HEK293 (cell line): ENCODE data around the gene KHDRBS2.

Experiments
- CTCF ChIA-PET: fragments of 350-600 bp; formaldehyde crosslinking; extraction: SDS; loops from one replicate; lab custom pipeline; 2021; ENCODE audit warnings: antibody characterized with exemption; lab: Yijun Ruan, JAX
- POLR2A ChIA-PET: fragments of 300-600 bp; formaldehyde crosslinking; extraction: SDS; loops from one replicate; lab custom pipeline; 2020; ENCODE audit warnings: antibody characterized with exemption, inconsistent platforms; lab: Yijun Ruan, JAX
- H3K27ac ChIP-seq: fragments of 200-500 bp; sonication (Bioruptor generic); 2 replicates; pipeline ENCODE4 v1.5.1; 2014; ENCODE audit warnings: low read depth, low read length, control low read depth, inconsistent platforms; ENCODE audit errors: extremely low read depth
- H3K36me3 ChIP-seq, 2 experiments: fragments of 200-500 bp in 1 of 2; sonication (Bioruptor generic) in 1 of 2; 1 replicate in 1 of 2; 2 replicates in 1 of 2; pipeline ENCODE4 v1.5.1; 2014 to 2017; ENCODE audit warnings: inconsistent platforms in 2 of 2, low read length in 2 of 2; ENCODE audit not compliant: control insufficient read depth in 2 of 2, insufficient read depth in 1 of 2
- H3K4me1 ChIP-seq: fragments of 200-500 bp; sonication (Bioruptor generic); 2 replicates; pipeline ENCODE4 v1.5.1; 2014; ENCODE audit warnings: mild to moderate bottlenecking, low read length, inconsistent platforms; ENCODE audit not compliant: control insufficient read depth, insufficient read depth
- H3K4me3 ChIP-seq: 2 replicates; pipeline ENCODE4 v1.5.1; 2011; ENCODE audit warnings: low read depth, mild to moderate bottlenecking, control low read depth, low read length, moderate library complexity
- H3K9me3 ChIP-seq: fragments of 200-500 bp; sonication (Bioruptor generic); 2 replicates; pipeline ENCODE4 v1.5.1; 2014; ENCODE audit warnings: low read depth, low read length, inconsistent platforms; ENCODE audit not compliant: control insufficient read depth, insufficient read depth
- GLI4 ChIP-seq: fragments of 450-650 bp; formaldehyde crosslinking; IDR thresholded peaks from 2 replicates; pipeline ENCODE4 v1.5.1; 2016; ENCODE audit warnings: missing biosample characterization, missing genetic modification characterization
- HOXD13 ChIP-seq: sonication (generic); formaldehyde crosslinking; IDR thresholded peaks from 2 replicates; pipeline ENCODE4 v1.8.0; 2022; ENCODE audit warnings: missing genetic modification reagents, borderline replicate concordance
- KLF7 ChIP-seq: fragments of 450-650 bp; formaldehyde crosslinking; IDR thresholded peaks from 2 replicates; pipeline ENCODE4 v1.5.1; 2016; ENCODE audit warnings: missing biosample characterization, missing genetic modification characterization, borderline replicate concordance
- PRDM6 ChIP-seq: fragments of 450-650 bp; formaldehyde crosslinking; IDR thresholded peaks from 2 replicates; pipeline ENCODE4 v1.5.1; 2017; ENCODE audit warnings: missing biosample characterization, missing genetic modification characterization
- SETDB1 ChIP-seq: IDR thresholded peaks from one replicate; pipeline ENCODE4 v1.6.1; 2017; ENCODE audit warnings: mild to moderate bottlenecking, low read length, moderate library complexity, mixed read lengths; ENCODE audit not compliant: insufficient read length
- ZFP3 ChIP-seq: fragments of 450-650 bp; formaldehyde crosslinking; IDR thresholded peaks from 2 replicates; pipeline ENCODE4 v1.5.1; 2016; ENCODE audit warnings: low read depth, missing biosample characterization, missing genetic modification characterization
- ZNF140 ChIP-seq: fragments of 450-650 bp; formaldehyde crosslinking; IDR thresholded peaks from 2 replicates; pipeline ENCODE4 v1.5.1; 2016; ENCODE audit warnings: missing biosample characterization, missing genetic modification characterization
- ZNF248 ChIP-seq: fragments of 450-650 bp; formaldehyde crosslinking; IDR thresholded peaks from 2 replicates; pipeline ENCODE4 v1.5.1; 2017; ENCODE audit warnings: missing biosample characterization, missing genetic modification characterization
- ZNF394 ChIP-seq: fragments of 450-650 bp; formaldehyde crosslinking; IDR thresholded peaks from 2 replicates; pipeline ENCODE4 v1.5.1; 2016; ENCODE audit warnings: missing biosample characterization, missing genetic modification characterization, mild to moderate bottlenecking, moderate library complexity, borderline replicate concordance
- ZNF449 ChIP-seq: fragments of 450-650 bp; formaldehyde crosslinking; IDR thresholded peaks from 2 replicates; pipeline ENCODE4 v1.5.1; 2017; ENCODE audit warnings: missing biosample characterization, mild to moderate bottlenecking, missing genetic modification characterization, moderate library complexity
- ZNF473 ChIP-seq: fragments of 450-650 bp; formaldehyde crosslinking; IDR thresholded peaks from 2 replicates; pipeline ENCODE4 v1.5.1; 2017; ENCODE audit warnings: missing biosample characterization, missing genetic modification characterization
- ZNF510 ChIP-seq: fragments of 450-650 bp; formaldehyde crosslinking; IDR thresholded peaks from 2 replicates; pipeline ENCODE4 v1.5.1; 2018; ENCODE audit warnings: mild to moderate bottlenecking, missing genetic modification characterization, missing biosample characterization; ENCODE audit not compliant: insufficient replicate concordance
- ZNF529 ChIP-seq: fragments of 450-650 bp; formaldehyde crosslinking; IDR thresholded peaks from 2 replicates; pipeline ENCODE4 v1.5.1; 2017; ENCODE audit warnings: missing genetic modification characterization, missing biosample characterization; ENCODE audit not compliant: insufficient replicate concordance
- ZNF548 ChIP-seq: fragments of 450-650 bp; formaldehyde crosslinking; IDR thresholded peaks from 2 replicates; pipeline ENCODE4 v1.5.1; 2016; ENCODE audit warnings: missing biosample characterization, missing genetic modification characterization
- ZNF549 ChIP-seq: fragments of 450-650 bp; IDR thresholded peaks from 2 replicates; pipeline ENCODE4 v1.5.1; 2018; ENCODE audit warnings: missing biosample characterization, missing genetic modification characterization, mild to moderate bottlenecking, inconsistent platforms, moderate library complexity
- ZNF558 ChIP-seq: fragments of 450-650 bp; formaldehyde crosslinking; IDR thresholded peaks from 2 replicates; pipeline ENCODE4 v1.5.1; 2016; ENCODE audit warnings: missing biosample characterization, missing genetic modification characterization
- ZNF585B ChIP-seq: fragments of 450-650 bp; formaldehyde crosslinking; IDR thresholded peaks from 2 replicates; pipeline ENCODE4 v1.5.1; 2016; ENCODE audit warnings: missing biosample characterization, missing genetic modification characterization
- ZNF654 ChIP-seq: fragments of 450-650 bp; formaldehyde crosslinking; IDR thresholded peaks from 2 replicates; pipeline ENCODE4 v1.5.1; 2016; ENCODE audit warnings: low read depth, missing biosample characterization, missing genetic modification characterization
- ZNF777 ChIP-seq: fragments of 450-650 bp; formaldehyde crosslinking; IDR thresholded peaks from 2 replicates; pipeline ENCODE4 v1.5.1; 2017; ENCODE audit warnings: missing biosample characterization, missing genetic modification characterization, borderline replicate concordance
- TF ChIP-seq, protein P1 (sequence below): fragments of 450-650 bp; formaldehyde crosslinking; IDR thresholded peaks from 2 replicates; pipeline ENCODE4 v1.5.1; 2016; ENCODE audit warnings: missing biosample characterization, missing genetic modification characterization
- TF ChIP-seq, protein P2 (sequence below): fragments of 450-650 bp; formaldehyde crosslinking; IDR thresholded peaks from 2 replicates; pipeline ENCODE4 v1.5.1; 2016; ENCODE audit warnings: missing biosample characterization, missing genetic modification characterization, low read depth
- TF ChIP-seq, protein P3 (sequence below): fragments of 450-650 bp; formaldehyde crosslinking; IDR thresholded peaks from 2 replicates; pipeline ENCODE4 v1.5.1; 2017; ENCODE audit warnings: missing biosample characterization, missing genetic modification characterization

The KHDRBS2 gene

GRCh38 chr6:62035952-62036351, 250.1 kb downstream of the KHDRBS2 start:
- no peak overlapping the region for H3K27ac ChIP-seq
- H3K4me1 ChIP-seq = no peaks in the 10 kb centered on the region
- CTCF ChIA-PET = no interaction called here
- no peaks in the 10 kb centered on the region for H3K9me3 ChIP-seq
- no peaks in the 10 kb centered on the region for H3K36me3 ChIP-seq
- TF ChIP-seq ZNF558 (tag by site-specific recombination) (no peak), HOXD13 (CRISPR knock-in tag) (no peak), ZNF140 (tag by site-specific recombination) (no peak), GLI4 (tag by site-specific recombination) (no peak), PRDM6 (tag by site-specific recombination) (no peak), ZNF529 (tag by site-specific recombination) (no peak)
- POLR2A ChIA-PET = no interaction called here
- no peak overlapping the region for H3K4me3 ChIP-seq

DNA sequence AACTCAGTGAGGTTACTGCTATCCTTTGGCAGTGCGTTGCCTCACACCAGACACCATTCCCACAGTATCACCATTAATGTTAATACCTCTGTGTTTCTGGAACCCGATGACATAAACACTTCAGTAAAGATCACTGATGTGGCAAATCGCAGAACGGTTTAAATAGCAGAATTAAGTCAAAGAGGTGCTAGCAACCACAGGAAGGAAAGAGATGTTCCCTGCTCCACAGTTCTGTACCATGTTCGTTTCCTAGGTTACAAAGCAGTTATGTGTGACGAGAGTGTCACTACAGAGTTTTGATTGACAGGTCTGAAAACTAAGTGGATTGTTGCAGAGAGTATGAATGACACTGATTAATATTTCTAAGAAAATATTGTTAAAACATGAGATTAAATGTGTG, 272.3 kb downstream of the KHDRBS2 start:
- CTCF ChIA-PET = no interaction called here
- H3K27ac ChIP-seq = no peak overlapping the region
- no peak overlapping the region for H3K4me3 ChIP-seq
- TF ChIP-seq, protein P1, sequence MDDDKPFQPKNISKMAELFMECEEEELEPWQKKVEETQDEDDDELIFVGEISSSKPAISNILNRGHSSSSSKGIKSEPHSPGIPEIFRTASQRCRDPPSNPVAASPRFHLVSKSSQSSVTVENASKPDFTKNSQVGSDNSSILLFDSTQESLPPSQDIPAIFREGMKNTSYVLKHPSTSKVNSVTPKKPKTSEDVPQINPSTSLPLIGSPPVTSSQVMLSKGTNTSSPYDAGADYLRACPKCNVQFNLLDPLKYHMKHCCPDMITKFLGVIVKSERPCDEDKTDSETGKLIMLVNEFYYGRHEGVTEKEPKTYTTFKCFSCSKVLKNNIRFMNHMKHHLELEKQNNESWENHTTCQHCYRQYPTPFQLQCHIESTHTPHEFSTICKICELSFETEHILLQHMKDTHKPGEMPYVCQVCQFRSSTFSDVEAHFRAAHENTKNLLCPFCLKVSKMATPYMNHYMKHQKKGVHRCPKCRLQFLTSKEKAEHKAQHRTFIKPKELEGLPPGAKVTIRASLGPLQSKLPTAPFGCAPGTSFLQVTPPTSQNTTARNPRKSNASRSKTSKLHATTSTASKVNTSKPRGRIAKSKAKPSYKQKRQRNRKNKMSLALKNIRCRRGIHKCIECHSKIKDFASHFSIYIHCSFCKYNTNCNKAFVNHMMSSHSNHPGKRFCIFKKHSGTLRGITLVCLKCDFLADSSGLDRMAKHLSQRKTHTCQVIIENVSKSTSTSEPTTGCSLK (tag by site-specific recombination) = no peak
- TF ChIP-seq ZNF777 (tag by site-specific recombination) = no peak
- TF ChIP-seq KLF7 (tag by site-specific recombination) = no peak
- no peak for TF ChIP-seq SETDB1
- POLR2A ChIA-PET = no interaction called here
- H3K9me3 ChIP-seq = no peaks in the 10 kb centered on the region
- no peaks in the 10 kb centered on the region for H3K4me1 ChIP-seq
- H3K36me3 ChIP-seq = no peaks in the 10 kb centered on the region

DNA sequence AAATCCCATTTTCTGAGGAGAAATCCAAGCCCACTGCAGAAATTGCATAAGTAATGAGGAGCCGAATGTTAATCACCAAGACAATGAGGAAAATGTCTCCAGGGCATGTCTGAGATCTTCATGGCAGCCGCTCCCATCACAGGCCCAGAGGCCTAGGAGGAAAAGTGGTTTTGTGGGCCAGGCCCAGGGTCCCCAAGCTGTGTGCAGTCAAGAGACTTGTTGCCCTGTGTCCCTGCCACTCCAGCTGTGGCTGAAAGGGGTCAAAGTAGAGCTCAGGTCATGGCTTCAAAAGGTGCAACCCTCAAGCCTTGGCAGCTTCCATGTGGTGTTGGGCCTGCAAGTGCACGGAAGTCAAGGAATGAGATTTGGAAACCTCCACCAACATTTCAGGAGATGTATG, 276.6 kb downstream of the KHDRBS2 start:
- POLR2A ChIA-PET = no interaction called here
- CTCF ChIA-PET = interaction anchor here (0.7 kb wide), 1 partner anchor 45 kb away, joined by 3 read pairs; no protein-coding TSS in a partner anchor
- H3K4me1 ChIP-seq = no peaks in the 10 kb centered on the region
- H3K4me3 ChIP-seq = no peak overlapping the region
- no peaks in the 10 kb centered on the region for H3K9me3 ChIP-seq
- H3K36me3 ChIP-seq = no peaks in the 10 kb centered on the region
- H3K27ac ChIP-seq = no peak overlapping the region
- TF ChIP-seq ZNF394 = no peak
- TF ChIP-seq ZNF548 (tag by site-specific recombination) = no peak
- no peak for TF ChIP-seq ZNF510 (tag by site-specific recombination)
- no peak for TF ChIP-seq ZNF248 (tag by site-specific recombination)
- no peak for TF ChIP-seq ZNF449 (tag by site-specific recombination)
- no peak for TF ChIP-seq ZFP3
- TF ChIP-seq, protein P2, sequence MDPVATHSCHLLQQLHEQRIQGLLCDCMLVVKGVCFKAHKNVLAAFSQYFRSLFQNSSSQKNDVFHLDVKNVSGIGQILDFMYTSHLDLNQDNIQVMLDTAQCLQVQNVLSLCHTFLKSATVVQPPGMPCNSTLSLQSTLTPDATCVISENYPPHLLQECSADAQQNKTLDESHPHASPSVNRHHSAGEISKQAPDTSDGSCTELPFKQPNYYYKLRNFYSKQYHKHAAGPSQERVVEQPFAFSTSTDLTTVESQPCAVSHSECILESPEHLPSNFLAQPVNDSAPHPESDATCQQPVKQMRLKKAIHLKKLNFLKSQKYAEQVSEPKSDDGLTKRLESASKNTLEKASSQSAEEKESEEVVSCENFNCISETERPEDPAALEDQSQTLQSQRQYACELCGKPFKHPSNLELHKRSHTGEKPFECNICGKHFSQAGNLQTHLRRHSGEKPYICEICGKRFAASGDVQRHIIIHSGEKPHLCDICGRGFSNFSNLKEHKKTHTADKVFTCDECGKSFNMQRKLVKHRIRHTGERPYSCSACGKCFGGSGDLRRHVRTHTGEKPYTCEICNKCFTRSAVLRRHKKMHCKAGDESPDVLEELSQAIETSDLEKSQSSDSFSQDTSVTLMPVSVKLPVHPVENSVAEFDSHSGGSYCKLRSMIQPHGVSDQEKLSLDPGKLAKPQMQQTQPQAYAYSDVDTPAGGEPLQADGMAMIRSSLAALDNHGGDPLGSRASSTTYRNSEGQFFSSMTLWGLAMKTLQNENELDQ (tag by site-specific recombination) = no peak
- no peak for TF ChIP-seq ZNF585B (tag by site-specific recombination)
- TF ChIP-seq, protein P3, sequence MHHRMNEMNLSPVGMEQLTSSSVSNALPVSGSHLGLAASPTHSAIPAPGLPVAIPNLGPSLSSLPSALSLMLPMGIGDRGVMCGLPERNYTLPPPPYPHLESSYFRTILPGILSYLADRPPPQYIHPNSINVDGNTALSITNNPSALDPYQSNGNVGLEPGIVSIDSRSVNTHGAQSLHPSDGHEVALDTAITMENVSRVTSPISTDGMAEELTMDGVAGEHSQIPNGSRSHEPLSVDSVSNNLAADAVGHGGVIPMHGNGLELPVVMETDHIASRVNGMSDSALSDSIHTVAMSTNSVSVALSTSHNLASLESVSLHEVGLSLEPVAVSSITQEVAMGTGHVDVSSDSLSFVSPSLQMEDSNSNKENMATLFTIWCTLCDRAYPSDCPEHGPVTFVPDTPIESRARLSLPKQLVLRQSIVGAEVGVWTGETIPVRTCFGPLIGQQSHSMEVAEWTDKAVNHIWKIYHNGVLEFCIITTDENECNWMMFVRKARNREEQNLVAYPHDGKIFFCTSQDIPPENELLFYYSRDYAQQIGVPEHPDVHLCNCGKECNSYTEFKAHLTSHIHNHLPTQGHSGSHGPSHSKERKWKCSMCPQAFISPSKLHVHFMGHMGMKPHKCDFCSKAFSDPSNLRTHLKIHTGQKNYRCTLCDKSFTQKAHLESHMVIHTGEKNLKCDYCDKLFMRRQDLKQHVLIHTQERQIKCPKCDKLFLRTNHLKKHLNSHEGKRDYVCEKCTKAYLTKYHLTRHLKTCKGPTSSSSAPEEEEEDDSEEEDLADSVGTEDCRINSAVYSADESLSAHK (tag by site-specific recombination) = no peak
- TF ChIP-seq ZNF654 (tag by site-specific recombination) = no peak
- TF ChIP-seq ZNF549 = no peak
- no peak for TF ChIP-seq SETDB1
- TF ChIP-seq ZNF473 = no peak
